H9 (cell line): ENCODE measurements around the gene MBOAT2. TPM values are rescaled to one million over a fixed set of nuclear protein-coding genes. Genes with fewer than 3 reads are reported as not detected.

Experiments
- DNase-seq: peaks from one replicate; pipeline ENCODE4 v3.0.0-alpha.2; 2017
- H2AFZ ChIP-seq: one replicate; pipeline ENCODE4 v1.6.1; 2013; ENCODE audit warnings: mild to moderate bottlenecking, low read length, control low read depth, moderate library complexity
- H2AK5ac ChIP-seq: 2 replicates; pipeline ENCODE4 v1.6.1; 2013; ENCODE audit warnings: low read length, control low read depth, mixed read lengths; ENCODE audit not compliant: insufficient read length
- H2BK120ac ChIP-seq: one replicate; pipeline ENCODE4 v1.6.1; 2013; ENCODE audit warnings: low read depth, mild to moderate bottlenecking, low read length, control low read depth, inconsistent platforms; ENCODE audit not compliant: poor library complexity, severe bottlenecking
- H2BK12ac ChIP-seq: 2 replicates; pipeline ENCODE4 v1.6.1; 2013; ENCODE audit warnings: low read length, control low read depth, mixed read lengths, low read depth; ENCODE audit not compliant: insufficient read length
- H2BK15ac ChIP-seq: 2 replicates; pipeline ENCODE4 v1.6.1; 2013; ENCODE audit warnings: low read depth, low read length, control low read depth
- H2BK20ac ChIP-seq: one replicate; pipeline ENCODE4 v1.6.1; 2013; ENCODE audit warnings: low read depth, mild to moderate bottlenecking, low read length, control low read depth, inconsistent platforms; ENCODE audit not compliant: poor library complexity, severe bottlenecking
- H2BK5ac ChIP-seq: 2 replicates; pipeline ENCODE4 v1.6.1; 2013; ENCODE audit warnings: low read length, control low read depth, mixed read lengths; ENCODE audit not compliant: insufficient read length
- H3K14ac ChIP-seq: 2 replicates; pipeline ENCODE4 v1.6.1; 2013; ENCODE audit warnings: low read length, control low read depth; ENCODE audit not compliant: insufficient read depth
- H3K18ac ChIP-seq: 2 replicates; pipeline ENCODE4 v1.6.1; 2013; ENCODE audit warnings: low read depth, mild to moderate bottlenecking, mixed read lengths, low read length, control low read depth; ENCODE audit not compliant: insufficient read length
- H3K23ac ChIP-seq: 2 replicates; pipeline ENCODE4 v1.6.1; 2013; ENCODE audit warnings: low read length, control low read depth, mixed read lengths, low read depth; ENCODE audit not compliant: insufficient read length
- H3K23me2 ChIP-seq: 2 replicates; pipeline ENCODE4 v1.6.1; 2013; ENCODE audit warnings: low read depth, mild to moderate bottlenecking, mixed read lengths, low read length, control low read depth; ENCODE audit not compliant: insufficient read length, poor library complexity, severe bottlenecking
- H3K27ac ChIP-seq: 2 replicates; pipeline ENCODE4 v1.5.1; 2013; ENCODE audit warnings: low read length, control low read depth, mixed read lengths, low read depth; ENCODE audit not compliant: insufficient read length
- H3K27me3 ChIP-seq: 2 replicates; pipeline ENCODE4 v1.6.1; 2013; ENCODE audit warnings: low read length, control low read depth, inconsistent platforms; ENCODE audit not compliant: insufficient read depth
- H3K4ac ChIP-seq: 2 replicates; pipeline ENCODE4 v1.6.1; 2013; ENCODE audit warnings: low read depth, mild to moderate bottlenecking, control low read depth, inconsistent platforms, low read length, moderate library complexity
- H3K4me1 ChIP-seq: 2 replicates; pipeline ENCODE4 v1.6.1; 2013; ENCODE audit warnings: low read length, control low read depth, inconsistent platforms; ENCODE audit not compliant: insufficient read depth
- H3K4me2 ChIP-seq: 2 replicates; pipeline ENCODE4 v1.6.1; 2013; ENCODE audit warnings: low read length, control low read depth, mixed read lengths; ENCODE audit not compliant: insufficient read length, insufficient read depth
- H3K56ac ChIP-seq: 2 replicates; pipeline ENCODE4 v1.6.1; 2013; ENCODE audit warnings: low read depth, mild to moderate bottlenecking, mixed read lengths, low read length, control low read depth; ENCODE audit not compliant: insufficient read length
- H3K79me1 ChIP-seq: 2 replicates; pipeline ENCODE4 v1.6.1; 2013; ENCODE audit warnings: low read depth, mild to moderate bottlenecking, moderate library complexity, low read length, control low read depth, inconsistent platforms; ENCODE audit not compliant: insufficient read depth, poor library complexity, severe bottlenecking
- H3K79me2 ChIP-seq: 2 replicates; pipeline ENCODE4 v1.6.1; 2013; ENCODE audit warnings: low read length, control low read depth, inconsistent platforms; ENCODE audit not compliant: insufficient read depth
- H3K9ac ChIP-seq: 2 replicates; pipeline ENCODE4 v1.6.1; 2013; ENCODE audit warnings: low read length, control low read depth, mixed read lengths; ENCODE audit not compliant: insufficient read length; ENCODE audit errors: extremely low read depth
- H3K9me3 ChIP-seq: one replicate; pipeline ENCODE4 v1.6.1; 2013; ENCODE audit warnings: low read depth, low read length, inconsistent platforms; ENCODE audit not compliant: control insufficient read depth
- H3T11ph ChIP-seq: one replicate; pipeline ENCODE4 v1.6.1; 2013; ENCODE audit warnings: mild to moderate bottlenecking, low read length, control low read depth, inconsistent platforms
- H4K20me1 ChIP-seq: one replicate; pipeline ENCODE4 v1.6.1; 2013; ENCODE audit not compliant: control insufficient read depth, insufficient read length, insufficient read depth
- H4K5ac ChIP-seq: 2 replicates; pipeline ENCODE4 v1.6.1; 2013; ENCODE audit warnings: low read depth, mild to moderate bottlenecking, mixed read lengths, low read length, control low read depth; ENCODE audit not compliant: insufficient read length
- H4K8ac ChIP-seq: replicated peaks from 2 replicates; pipeline ENCODE4 v1.6.1; 2013; ENCODE audit warnings: low read length, control low read depth, mixed read lengths, low read depth; ENCODE audit not compliant: insufficient read length
- H4K91ac ChIP-seq: 2 replicates; pipeline ENCODE4 v1.6.1; 2013; ENCODE audit warnings: low read depth, mild to moderate bottlenecking, moderate library complexity, mixed read lengths, low read length, control low read depth; ENCODE audit not compliant: insufficient read length
- H3K27ac Mint-ChIP-seq, 3 experiments: 2 replicates in 2 of 3; 3 replicates in 1 of 3; pipeline ENCODE4 v1.8.0; 2020 to 2021; ENCODE audit warnings: mixed read lengths in 3 of 3, mild to moderate bottlenecking in 1 of 3, moderate library complexity in 1 of 3
- H3K27me3 Mint-ChIP-seq: 2 replicates; pipeline ENCODE4 v1.8.0; 2021; ENCODE audit warnings: low read depth, mild to moderate bottlenecking, moderate library complexity, mixed read lengths
- H3K36me3 Mint-ChIP-seq, 3 experiments: 2 replicates in 2 of 3; 3 replicates in 1 of 3; pipeline ENCODE4 v1.8.0; 2020 to 2021; ENCODE audit warnings: low read depth in 3 of 3, mixed read lengths in 3 of 3; ENCODE audit not compliant: insufficient read depth in 1 of 3
- H3K4me1 Mint-ChIP-seq, 2 experiments: 2 replicates each; pipeline ENCODE4 v1.8.0; 2020; ENCODE audit warnings: mixed read lengths in 2 of 2
- H3K4me3 Mint-ChIP-seq, 2 experiments: 2 replicates in 1 of 2; 3 replicates in 1 of 2; pipeline ENCODE4 v1.8.0; 2020 to 2021; ENCODE audit warnings: mild to moderate bottlenecking in 2 of 2, mixed read lengths in 2 of 2, moderate library complexity in 1 of 2
- H3K9me3 Mint-ChIP-seq, 2 experiments: 2 replicates in 1 of 2; 3 replicates in 1 of 2; pipeline ENCODE4 v1.8.0; 2020; ENCODE audit warnings: mild to moderate bottlenecking in 2 of 2, mixed read lengths in 2 of 2, moderate library complexity in 1 of 2
- WGBS: extraction: QIAGEN DNeasy Blood & Tissue Kit; methylation state at CpG from one replicate; pipeline ENCODE4 v1.1.7; 2013; ENCODE audit warnings: missing lambda C conversion rate, low lambda C conversion rate, mixed read lengths; ENCODE audit not compliant: insufficient read length; ENCODE audit errors: extremely low coverage; 5-methylcytosine and 5-hydroxymethylcytosine counted together
- total RNA-seq: library from RNA; stranded (reverse); gene quantifications from 2 replicates; pipeline ENCODE4 v1.2.1, GENCODE V29; 2021
- TF ChIP-seq, protein P1 (sequence below): fragments of 200-600 bp; sonication (generic); conservative IDR thresholded peaks from 3 replicates; pipeline ENCODE4 v1.8.0; 2021; ENCODE audit warnings: antibody characterized with exemption, mild to moderate bottlenecking

Gene MBOAT2
- total RNA-seq, 1 experiment from 2014 or later = 20.2 TPM

- H3K23ac ChIP-seq = no peak overlapping the region
- H3K9me3 Mint-ChIP-seq = no peaks in the 10 kb centered on the region; a peak in 1 of 5 replicates
- no peak overlapping the region for H3K9ac ChIP-seq
- no peaks in the 10 kb centered on the region for H3K27me3 ChIP-seq
- no peaks in the 10 kb centered on the region for H3K36me3 Mint-ChIP-seq
- H4K8ac ChIP-seq = no peak overlapping the region
- no peaks in the 10 kb centered on the region for H3K4me1 ChIP-seq
- H3K4me3 Mint-ChIP-seq = no peak overlapping the region
- no peak overlapping the region for H3T11ph ChIP-seq
- H4K91ac ChIP-seq = no peak overlapping the region
- H3K23me2 ChIP-seq = no peaks in the 10 kb centered on the region
- no peaks in the 10 kb centered on the region for H3K9me3 ChIP-seq
- no peak overlapping the region for H2BK5ac ChIP-seq
- H3K4me1 Mint-ChIP-seq = no peaks in the 10 kb centered on the region
- no peaks in the 10 kb centered on the region; the same call in none of the 2 replicates for H3K27me3 Mint-ChIP-seq
- H3K56ac ChIP-seq = no peak overlapping the region
- DNase-seq = no peak
- H2BK12ac ChIP-seq = no peak overlapping the region
- TF ChIP-seq, protein P1, sequence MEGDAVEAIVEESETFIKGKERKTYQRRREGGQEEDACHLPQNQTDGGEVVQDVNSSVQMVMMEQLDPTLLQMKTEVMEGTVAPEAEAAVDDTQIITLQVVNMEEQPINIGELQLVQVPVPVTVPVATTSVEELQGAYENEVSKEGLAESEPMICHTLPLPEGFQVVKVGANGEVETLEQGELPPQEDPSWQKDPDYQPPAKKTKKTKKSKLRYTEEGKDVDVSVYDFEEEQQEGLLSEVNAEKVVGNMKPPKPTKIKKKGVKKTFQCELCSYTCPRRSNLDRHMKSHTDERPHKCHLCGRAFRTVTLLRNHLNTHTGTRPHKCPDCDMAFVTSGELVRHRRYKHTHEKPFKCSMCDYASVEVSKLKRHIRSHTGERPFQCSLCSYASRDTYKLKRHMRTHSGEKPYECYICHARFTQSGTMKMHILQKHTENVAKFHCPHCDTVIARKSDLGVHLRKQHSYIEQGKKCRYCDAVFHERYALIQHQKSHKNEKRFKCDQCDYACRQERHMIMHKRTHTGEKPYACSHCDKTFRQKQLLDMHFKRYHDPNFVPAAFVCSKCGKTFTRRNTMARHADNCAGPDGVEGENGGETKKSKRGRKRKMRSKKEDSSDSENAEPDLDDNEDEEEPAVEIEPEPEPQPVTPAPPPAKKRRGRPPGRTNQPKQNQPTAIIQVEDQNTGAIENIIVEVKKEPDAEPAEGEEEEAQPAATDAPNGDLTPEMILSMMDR = no peak
- no peak overlapping the region for H3K18ac ChIP-seq
- no peak overlapping the region for H3K4me2 ChIP-seq
- no peak overlapping the region for H3K14ac ChIP-seq
- no peak overlapping the region for H2AFZ ChIP-seq
- no peak overlapping the region for H3K27ac Mint-ChIP-seq
- H3K27ac ChIP-seq = no peak overlapping the region
- H2BK120ac ChIP-seq = no peak overlapping the region
- H3K79me1 ChIP-seq = no peaks in the 10 kb centered on the region
- no peak overlapping the region for H2AK5ac ChIP-seq
- WGBS = no CpG with 5 or more reads among the region's 1 CpG
- no peak overlapping the region for H2BK15ac ChIP-seq
- H3K4ac ChIP-seq = no peak overlapping the region
- H2BK20ac ChIP-seq = no peak overlapping the region
- no peak overlapping the region for H4K5ac ChIP-seq
- H4K20me1 ChIP-seq = no peaks in the 10 kb centered on the region
- H3K79me2 ChIP-seq = no peaks in the 10 kb centered on the region
Observed at GRCh38 chr2:9021563-9022211, 18.2 kb upstream of the MBOAT2 start.
